Activated CD4-positive, CD25-positive, alpha-beta regulatory T cell treated with anti-CD3 and anti-CD28 coated beads, Interleukin-2, amount 50 U/mL, for 24 hours (primary cell): ENCODE results near the gene SEPTIN6.
"Not testable (repeated sequence)": the region's sequence is repeated elsewhere in the genome, so short reads cannot be mapped to it uniquely, and the experiment has no call there.

Source experiments
- ATAC-seq, 2 donors: fragments of 150-1000 bp; cut with Tn5 transposase; one replicate each; pipeline ENCODE4 v1.10.0; 2021; ENCODE audit warnings: mild to moderate bottlenecking in 1 of 2, moderate library complexity in 1 of 2

The SEPTIN6 gene

GRCh38 chrX:119690921-119691716 is 1.8 kb downstream of the SEPTIN6 start:
- ATAC-seq = peak; percentile 7 to 13

GRCh38 chrX:119688911-119689321 is 4.1 kb downstream of the SEPTIN6 start:
- peak; percentile 30 to 40 for ATAC-seq

GRCh38 chrX:119687661-119688413 is 5.1 kb downstream of the SEPTIN6 start:
- ATAC-seq = no peak

- ATAC-seq = no peak
Measured at GRCh38 chrX:119686087-119686691, 6.8 kb downstream of the SEPTIN6 start.

- ATAC-seq = peak; percentile 54 to 60
Measured at GRCh38 chrX:119685225-119686066, 7.5 kb downstream of the SEPTIN6 start.

GRCh38 chrX:119684916-119685224 is 8.1 kb downstream of the SEPTIN6 start:
- ATAC-seq = no peak

- not testable (repeated sequence) for ATAC-seq
Measured at GRCh38 chrX:119684312-119684711, 8.7 kb downstream of the SEPTIN6 start.

GRCh38 chrX:119682019-119682989 is 10.7 kb downstream of the SEPTIN6 start:
- peak; percentile 6 to 27 for ATAC-seq

GRCh38 chrX:119677654-119677981 is 15.3 kb downstream of the SEPTIN6 start:
- peak; percentile 11 to 15 for ATAC-seq

GRCh38 chrX:119676949-119677653 is 15.9 kb downstream of the SEPTIN6 start:
- no peak for ATAC-seq

- no peak for ATAC-seq
Measured at GRCh38 chrX:119673336-119673735, 19.6 kb downstream of the SEPTIN6 start.

- ATAC-seq = no peak
Measured at GRCh38 chrX:119672426-119672825, 20.5 kb downstream of the SEPTIN6 start.

- ATAC-seq = no peak
Measured at GRCh38 chrX:119669424-119670037, 23.4 kb downstream of the SEPTIN6 start.

GRCh38 chrX:119667111-119667878 is 25.7 kb downstream of the SEPTIN6 start:
- no peak for ATAC-seq

- not testable (repeated sequence) for ATAC-seq
Measured at GRCh38 chrX:119664877-119665276, 28.1 kb downstream of the SEPTIN6 start.

- no peak for ATAC-seq
Measured at GRCh38 chrX:119661486-119661885, 31.5 kb downstream of the SEPTIN6 start.

GRCh38 chrX:119659522-119659921 is 33.4 kb downstream of the SEPTIN6 start:
- no peak for ATAC-seq

- peak; percentile 81 to 91 for ATAC-seq
Measured at GRCh38 chrX:119655125-119655524, 37.8 kb downstream of the SEPTIN6 start.

GRCh38 chrX:119654112-119654531 is 38.8 kb downstream of the SEPTIN6 start:
- no peak for ATAC-seq

- no peak for ATAC-seq
Measured at GRCh38 chrX:119648421-119648775, 44.6 kb downstream of the SEPTIN6 start.
